ENCODE measurements around the gene AP3B2. TPM values are rescaled to one million over a fixed set of nuclear protein-coding genes. Genes with fewer than 3 reads are reported as not detected.

AP3B2 gene
- total and polyA plus RNA-seq, 2 donors (not counting 1 experiment from before 2014, with no cell fraction given): 0.09 to 0.17 TPM

GRCh38 chr15:82743810-82744209 is 34.1 kb upstream of the AP3B2 start:
- Histone ChIP-seq H3K9me3 (ENCODE audit: control insufficient read depth, insufficient read depth, low read depth, low read length) (no peaks in the 10 kb centered on the region), H3K36me3 (ENCODE audit: control insufficient read depth, insufficient read depth, low read length) (no peaks in the 10 kb centered on the region), H2AFZ (ENCODE audit: low read length) (no peak overlapping the region), H3K4me3 (replicated peaks in 1 of 4; ENCODE audit: control extremely low read depth in 1 of 4, insufficient read depth in 1 of 4, low read depth in 3 of 4, low read length in 4 of 4) (no peak overlapping the region), H3K4me1 (ENCODE audit: control insufficient read depth, extremely low read depth, insufficient read depth, low read length) (no peaks in the 10 kb centered on the region), H3K79me2 (ENCODE audit: control insufficient read depth, insufficient read depth, low read length) (no peaks in the 10 kb centered on the region), H4K20me1 (ENCODE audit: control insufficient read depth, extremely low read depth, insufficient read depth, low read length) (no peaks in the 10 kb centered on the region), H3K4me2 (ENCODE audit: extremely low read depth, insufficient read depth, low read length) (no peak overlapping the region), H3K27ac (ENCODE audit: insufficient read depth, low read length) (no peak overlapping the region), H3K9ac (ENCODE audit: insufficient read depth, low read length) (no peak overlapping the region), H3K27me3 (ENCODE audit: control insufficient read depth, insufficient read depth, low read length) (no peaks in the 10 kb centered on the region)
- no peak for TF ChIP-seq EZH2 (IDR thresholded peaks at IDR 0.05; ENCODE audit: low read length, missing control alignments)
- no peak for TF ChIP-seq CTCF (conservative IDR thresholded peaks at IDR 0.05 in 1 of 2, IDR thresholded peaks at IDR 0.05 in 1 of 2; ENCODE audit: low read depth in 1 of 2, low read length in 2 of 2)
- DNase-seq (ENCODE audit: low read depth in 2 of 2): no peak

DNA sequence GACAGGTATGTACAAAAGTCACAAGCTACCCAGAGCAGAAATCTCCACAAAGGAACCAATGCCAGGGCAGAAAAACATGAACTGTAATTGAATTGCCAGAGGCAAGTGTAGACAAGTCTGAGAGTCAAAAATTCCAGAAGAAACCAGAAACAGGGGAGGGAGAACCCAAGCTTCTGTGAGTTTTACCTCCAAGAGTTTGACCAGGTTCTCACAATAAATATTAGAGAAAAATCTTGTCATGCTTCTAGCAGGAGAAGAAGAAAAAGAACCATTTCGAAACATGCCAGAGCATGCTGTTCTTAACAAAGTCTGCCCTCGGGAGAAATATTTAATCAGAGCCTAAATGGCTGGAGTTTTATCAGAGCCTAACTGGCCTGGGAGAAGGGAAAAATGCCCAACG is 32.5 kb upstream of the AP3B2 start:
- no peaks in the 10 kb centered on the region for H3K9me3 ChIP-seq (ENCODE audit: control insufficient read depth, insufficient read depth, low read depth, low read length)
- no peak overlapping the region for H3K4me3 ChIP-seq (replicated peaks in 1 of 4; ENCODE audit: control extremely low read depth in 1 of 4, insufficient read depth in 1 of 4, low read depth in 3 of 4, low read length in 4 of 4)
- H3K4me2 ChIP-seq (ENCODE audit: extremely low read depth, insufficient read depth, low read length): no peak overlapping the region
- no peak overlapping the region for H3K9ac ChIP-seq (ENCODE audit: insufficient read depth, low read length)
- H3K4me1 ChIP-seq (ENCODE audit: control insufficient read depth, extremely low read depth, insufficient read depth, low read length): no peaks in the 10 kb centered on the region
- no peaks in the 10 kb centered on the region for H3K27me3 ChIP-seq (ENCODE audit: control insufficient read depth, insufficient read depth, low read length)
- DNase-seq (ENCODE audit: low read depth in 2 of 2): peak in 1 of 2 donors; percentile 9
- H2AFZ ChIP-seq (ENCODE audit: low read length): no peak overlapping the region
- H3K79me2 ChIP-seq (ENCODE audit: control insufficient read depth, insufficient read depth, low read length): no peaks in the 10 kb centered on the region
- H3K36me3 ChIP-seq (ENCODE audit: control insufficient read depth, insufficient read depth, low read length): no peaks in the 10 kb centered on the region
- no peak overlapping the region for H3K27ac ChIP-seq (ENCODE audit: insufficient read depth, low read length)
- TF ChIP-seq CTCF (conservative IDR thresholded peaks at IDR 0.05 in 1 of 2, IDR thresholded peaks at IDR 0.05 in 1 of 2; ENCODE audit: low read depth in 1 of 2, low read length in 2 of 2) (no peak), EZH2 (IDR thresholded peaks at IDR 0.05; ENCODE audit: low read length, missing control alignments) (no peak)
- H4K20me1 ChIP-seq (ENCODE audit: control insufficient read depth, extremely low read depth, insufficient read depth, low read length): no peaks in the 10 kb centered on the region

- no peak overlapping the region for H3K27ac ChIP-seq (ENCODE audit: insufficient read depth, low read length)
Observed at GRCh38 chr15:82739086-82739485, 29.4 kb upstream of the AP3B2 start.

More at GRCh38 chr15:82739086-82739485, 29.4 kb upstream of the AP3B2 start:
- Histone ChIP-seq H2AFZ (ENCODE audit: low read length) (no peak overlapping the region), H3K4me2 (ENCODE audit: extremely low read depth, insufficient read depth, low read length) (no peak overlapping the region), H4K20me1 (ENCODE audit: control insufficient read depth, extremely low read depth, insufficient read depth, low read length) (no peaks in the 10 kb centered on the region), H3K9me3 (ENCODE audit: control insufficient read depth, insufficient read depth, low read depth, low read length) (no peaks in the 10 kb centered on the region), H3K9ac (ENCODE audit: insufficient read depth, low read length) (no peak overlapping the region), H3K36me3 (ENCODE audit: control insufficient read depth, insufficient read depth, low read length) (no peaks in the 10 kb centered on the region), H3K4me1 (ENCODE audit: control insufficient read depth, extremely low read depth, insufficient read depth, low read length) (no peaks in the 10 kb centered on the region), H3K27me3 (ENCODE audit: control insufficient read depth, insufficient read depth, low read length) (no peaks in the 10 kb centered on the region), H3K4me3 (replicated peaks in 1 of 4; ENCODE audit: control extremely low read depth in 1 of 4, insufficient read depth in 1 of 4, low read depth in 3 of 4, low read length in 4 of 4) (no peak overlapping the region), H3K79me2 (ENCODE audit: control insufficient read depth, insufficient read depth, low read length) (no peaks in the 10 kb centered on the region)
- TF ChIP-seq EZH2 (IDR thresholded peaks at IDR 0.05; ENCODE audit: low read length, missing control alignments): no peak
- peak in 1 of 2 donors; percentile 31 for DNase-seq (ENCODE audit: low read depth in 2 of 2)
